K562 (cell line): ENCODE measurements around the gene RFPL3.

Experiments used
- BHLHE40 ChIP-seq: IDR thresholded peaks from 2 replicates; pipeline ENCODE4 v1.6.1; 2011; ENCODE audit warnings: low read length, improper control_type of control experiment
- CTCF ChIP-seq, 3 experiments: IDR thresholded peaks in 2 of 3; conservative IDR thresholded peaks in 1 of 3; 2 replicates each; pipeline ENCODE4 v1.5.1; 2011 to 2012; ENCODE audit warnings: low read length in 3 of 3, mild to moderate bottlenecking in 3 of 3, control low read depth in 2 of 3, improper control_type of control experiment in 1 of 3, inconsistent platforms in 1 of 3, low read depth in 1 of 3, mixed read lengths in 1 of 3, moderate library complexity in 1 of 3; ENCODE audit not compliant: insufficient read depth in 2 of 3
- EHMT2 ChIP-seq: fragments of 450-650 bp; IDR thresholded peaks from 2 replicates; pipeline ENCODE4 v1.6.1; 2018; ENCODE audit warnings: antibody characterized with exemption
- ESRRB ChIP-seq: fragments of 250-450 bp; sonication (Bioruptor Pico); IDR thresholded peaks from 2 replicates; pipeline ENCODE4 v1.5.0; 2020; ENCODE audit warnings: mild to moderate bottlenecking, moderate library complexity, borderline replicate concordance
- POLR2AphosphoS2 ChIP-seq: IDR thresholded peaks from 2 replicates; pipeline ENCODE4 v1.6.1; 2012; ENCODE audit warnings: low read length, improper control_type of control experiment
- SP1 ChIP-seq: sonication (generic); formaldehyde crosslinking; IDR thresholded peaks from 2 replicates; pipeline ENCODE4 v1.8.1; 2022; ENCODE audit warnings: mild to moderate bottlenecking, missing genetic modification reagents
- ZBTB33 ChIP-seq: sonication (generic); formaldehyde crosslinking; IDR thresholded peaks from 2 replicates; pipeline ENCODE4 v1.8.1; 2023; ENCODE audit warnings: mild to moderate bottlenecking, missing genetic modification reagents

- TF ChIP-seq EHMT2 = no peak
- TF ChIP-seq SP1 (CRISPR knock-in tag) = no peak
- no peak for TF ChIP-seq BHLHE40
- no peak for TF ChIP-seq ZBTB33 (CRISPR knock-in tag)
- no peak for TF ChIP-seq ESRRB (CRISPR knock-in tag)
- no peak for TF ChIP-seq CTCF (IDR thresholded peaks at IDR 0.05 in 2 of 3, conservative IDR thresholded peaks at IDR 0.05 in 1 of 3; ENCODE audit: insufficient read depth in 2 of 3, low read depth in 1 of 3, low read length in 3 of 3)
- TF ChIP-seq POLR2AphosphoS2 = no peak
Observed at GRCh38 chr22:32404021-32404420, 46.4 kb downstream of the RFPL3 start.
